Activated naive CD4-positive, alpha-beta T cell treated with anti-CD3 and anti-CD28 coated beads for 36 hours (primary cell): ENCODE results near the gene UBE2E2. TPM values are rescaled to one million over a fixed set of nuclear protein-coding genes. Genes with fewer than 3 reads are reported as not detected.

Experiments
- CTCF ChIA-PET: fragments of 350-600 bp; sonication (Branson Sonifier 250); formaldehyde crosslinking; loops from one replicate; lab custom pipeline; 2021; ENCODE audit warnings: antibody characterized with exemption; lab: Charles Lee
- DNase-seq: peaks from one replicate; pipeline ENCODE4 v3.0.0-alpha.2; 2020
- H3K27ac Mint-ChIP-seq: one replicate; pipeline ENCODE4 v1.8.0; 2021; ENCODE audit warnings: mild to moderate bottlenecking, mixed read lengths
- H3K27me3 Mint-ChIP-seq: one replicate; pipeline ENCODE4 v1.8.0; 2021; ENCODE audit warnings: low read depth, mixed read lengths
- H3K36me3 Mint-ChIP-seq: one replicate; pipeline ENCODE4 v1.8.0; 2021; ENCODE audit warnings: low read depth, mixed read lengths
- H3K4me1 Mint-ChIP-seq: one replicate; pipeline ENCODE4 v1.8.0; 2021; ENCODE audit warnings: low read depth, mixed read lengths
- H3K4me3 Mint-ChIP-seq: one replicate; pipeline ENCODE4 v1.8.0; 2021; ENCODE audit warnings: mild to moderate bottlenecking, moderate library complexity, mixed read lengths
- H3K9me3 Mint-ChIP-seq: one replicate; pipeline ENCODE4 v1.8.0; 2021; ENCODE audit warnings: mixed read lengths
- intact Hi-C: fragments of 100-400 bp; cut with micrococcal nuclease; formaldehyde crosslinking; loops from one replicate; pipeline ENCODE4 v1.15.1; 2023
- total RNA-seq, 2 experiments: library from RNA; stranded (reverse); gene quantifications; one replicate each; pipeline ENCODE4 v1.2.3, GENCODE V29; 2021

The UBE2E2 gene
- total RNA-seq = 10 to 100 TPM; 11.6 to 14.0 TPM

DNA sequence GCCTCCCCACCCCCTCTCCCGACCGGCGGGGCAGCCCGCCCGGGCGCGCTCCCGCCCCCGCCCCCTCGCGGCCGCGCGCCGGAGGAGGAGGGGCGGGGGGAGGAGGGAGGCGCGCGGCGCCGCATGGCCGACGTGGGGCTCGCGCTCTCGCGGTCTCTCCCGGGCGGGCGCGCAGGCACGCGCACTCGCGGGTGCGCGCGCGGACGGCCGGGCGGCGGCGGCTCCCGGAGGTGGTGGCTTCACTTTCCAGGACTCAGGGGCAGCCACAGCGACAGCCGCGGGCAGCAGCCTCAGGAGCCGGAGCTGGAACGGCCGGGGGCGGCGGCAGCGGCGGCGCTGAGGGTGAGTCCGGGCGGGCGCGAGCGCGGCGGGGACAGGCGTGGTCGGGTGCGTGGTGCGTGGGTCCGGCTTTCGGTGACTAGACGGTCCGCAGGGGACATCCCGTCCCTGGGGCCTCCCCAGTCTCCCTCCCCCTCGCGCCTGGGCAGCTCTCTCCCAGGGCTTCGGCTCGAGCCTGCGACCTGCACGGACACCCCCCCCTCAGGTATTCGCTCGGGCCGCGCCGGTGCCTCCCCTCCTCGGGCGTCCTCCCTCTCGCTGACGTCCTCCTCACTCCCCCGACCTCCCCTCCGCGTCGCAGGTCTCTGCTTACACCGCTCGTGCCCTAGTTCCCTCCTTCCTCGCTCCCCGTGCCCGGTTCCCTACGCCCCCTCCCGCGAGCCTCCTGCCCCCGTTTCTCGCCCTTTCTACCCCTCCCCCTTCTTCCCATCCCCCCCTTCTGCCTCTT, at the start of gene UBE2E2:
Gene UBE2E2 (plus strand): TSS at position 407 of the 787 bp plus-strand sequence.
- H3K36me3 Mint-ChIP-seq = no peaks in the 10 kb centered on the region
- intact Hi-C loops = loop anchor here (1.0 to 2.0 kb wide), 5 partner anchors 122 to 742 kb away; partner anchors contain the start of genes NKIRAS1, NR1D2, RPL15 and UBE2E1

DNA sequence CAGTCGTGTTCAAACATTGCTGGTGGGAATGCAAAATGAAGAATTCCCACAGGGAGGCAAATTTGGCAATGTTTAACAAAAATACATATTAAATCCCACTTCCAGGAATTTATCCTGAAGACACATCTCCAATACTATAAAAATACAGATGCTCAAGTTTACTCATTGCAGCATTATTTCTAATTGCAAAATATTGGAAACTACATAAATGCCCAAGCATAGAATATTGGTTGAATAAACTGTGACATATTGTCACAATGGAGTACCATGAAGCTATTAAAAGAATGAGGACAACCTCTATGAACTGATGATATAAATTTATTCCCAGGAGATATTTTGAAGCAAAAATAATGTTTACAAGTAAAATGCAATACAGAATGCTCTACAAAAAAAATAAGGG, 49.7 kb upstream of the UBE2E2 start:
- peaks cover 13% of the 10 kb centered on the region for H3K27me3 Mint-ChIP-seq
- H3K4me1 Mint-ChIP-seq = no peaks in the 10 kb centered on the region
- intact Hi-C loops = no loop called here
- H3K9me3 Mint-ChIP-seq = no peaks in the 10 kb centered on the region
- CTCF ChIA-PET = no interaction called here
- H3K36me3 Mint-ChIP-seq = no peaks in the 10 kb centered on the region
- no peak overlapping the region for H3K4me3 Mint-ChIP-seq
- no peak for DNase-seq
- H3K27ac Mint-ChIP-seq = no peak overlapping the region

More for the DNA sequence above, at the start of gene UBE2E2:
- no peaks in the 10 kb centered on the region for H3K9me3 Mint-ChIP-seq
- H3K4me1 Mint-ChIP-seq = peaks cover 18% of the 10 kb centered on the region
- DNase-seq = peak; percentile 58
- peak within 1 kb of the TSS; percentile 83 for H3K4me3 Mint-ChIP-seq
- peak within 1 kb of the TSS; percentile 50 for H3K27ac Mint-ChIP-seq
- peaks cover 6% of the 10 kb centered on the region for H3K27me3 Mint-ChIP-seq
- CTCF ChIA-PET = no interaction called here

DNA sequence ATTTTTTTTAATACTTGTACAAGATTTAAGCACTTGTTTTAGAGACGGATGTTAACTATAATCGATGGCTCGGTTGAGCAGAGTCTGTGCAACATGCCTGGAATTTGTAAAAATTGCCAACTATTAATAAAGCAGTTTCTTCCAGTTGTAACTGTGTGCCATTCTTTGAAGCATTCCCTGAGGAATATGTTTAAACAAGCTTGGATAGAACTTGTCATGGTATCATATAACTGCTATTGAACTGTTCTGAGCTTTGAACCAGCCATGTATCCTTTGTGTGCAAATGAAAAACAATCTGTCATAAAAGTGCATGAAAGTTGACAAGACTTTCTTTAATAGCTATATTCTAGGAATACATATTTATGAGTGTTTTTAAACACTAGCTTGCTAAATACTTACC, 45.8 kb upstream of the UBE2E2 start:
- CTCF ChIA-PET = no interaction called here
- no peak overlapping the region for H3K27ac Mint-ChIP-seq
- H3K27me3 Mint-ChIP-seq = peaks cover 13% of the 10 kb centered on the region
- H3K4me1 Mint-ChIP-seq = peaks cover 14% of the 10 kb centered on the region
- no peaks in the 10 kb centered on the region for H3K36me3 Mint-ChIP-seq
- no peak overlapping the region for H3K4me3 Mint-ChIP-seq
- intact Hi-C loops = no loop called here
- no peaks in the 10 kb centered on the region for H3K9me3 Mint-ChIP-seq
- DNase-seq = no peak

DNA sequence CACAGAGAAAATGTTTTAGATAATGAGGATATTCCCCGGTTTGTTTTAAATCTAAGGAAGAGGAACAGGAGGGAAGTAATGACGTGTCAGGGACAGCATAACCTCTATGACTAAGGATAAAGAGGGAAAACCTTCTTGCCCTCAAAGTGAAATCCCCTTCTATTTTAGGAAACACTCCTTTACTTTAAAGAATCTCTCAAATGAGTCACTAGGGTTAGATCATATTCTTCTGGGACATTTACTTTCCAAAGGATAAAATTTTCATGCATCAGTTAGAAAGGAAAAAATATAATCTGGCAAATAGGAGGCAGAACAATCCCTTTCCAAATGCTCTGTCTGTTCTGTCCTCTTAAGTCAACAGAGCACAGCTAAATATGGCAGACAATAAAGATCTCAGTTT, 43.2 kb upstream of the UBE2E2 start:
- Mint-ChIP-seq H3K4me1 (peaks cover 14% of the 10 kb centered on the region), H3K27me3 (peaks cover 13% of the 10 kb centered on the region), H3K36me3 (no peaks in the 10 kb centered on the region), H3K9me3 (no peaks in the 10 kb centered on the region), H3K27ac (no peak overlapping the region), H3K4me3 (no peak overlapping the region)
- intact Hi-C loops = no loop called here
- no peak for DNase-seq
- CTCF ChIA-PET = no interaction called here

DNA sequence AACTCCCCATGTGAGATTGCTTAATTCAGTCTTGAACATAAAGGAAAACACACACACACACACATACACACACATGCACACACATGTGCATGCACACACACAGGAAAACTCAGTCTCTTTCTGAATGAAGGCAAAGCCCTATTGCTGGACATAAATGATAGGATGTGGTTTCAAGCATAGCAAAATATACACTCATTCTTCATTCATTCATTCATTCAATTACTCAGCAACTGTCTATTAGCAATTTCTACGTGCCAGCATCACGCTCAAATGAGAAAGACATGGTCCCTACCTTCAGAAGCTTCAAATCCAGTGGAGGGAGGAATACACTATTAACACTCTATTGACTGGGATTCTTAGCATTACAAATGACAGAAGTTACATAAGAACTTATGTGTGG, 41.8 kb upstream of the UBE2E2 start:
- intact Hi-C loops = no loop called here

DNA sequence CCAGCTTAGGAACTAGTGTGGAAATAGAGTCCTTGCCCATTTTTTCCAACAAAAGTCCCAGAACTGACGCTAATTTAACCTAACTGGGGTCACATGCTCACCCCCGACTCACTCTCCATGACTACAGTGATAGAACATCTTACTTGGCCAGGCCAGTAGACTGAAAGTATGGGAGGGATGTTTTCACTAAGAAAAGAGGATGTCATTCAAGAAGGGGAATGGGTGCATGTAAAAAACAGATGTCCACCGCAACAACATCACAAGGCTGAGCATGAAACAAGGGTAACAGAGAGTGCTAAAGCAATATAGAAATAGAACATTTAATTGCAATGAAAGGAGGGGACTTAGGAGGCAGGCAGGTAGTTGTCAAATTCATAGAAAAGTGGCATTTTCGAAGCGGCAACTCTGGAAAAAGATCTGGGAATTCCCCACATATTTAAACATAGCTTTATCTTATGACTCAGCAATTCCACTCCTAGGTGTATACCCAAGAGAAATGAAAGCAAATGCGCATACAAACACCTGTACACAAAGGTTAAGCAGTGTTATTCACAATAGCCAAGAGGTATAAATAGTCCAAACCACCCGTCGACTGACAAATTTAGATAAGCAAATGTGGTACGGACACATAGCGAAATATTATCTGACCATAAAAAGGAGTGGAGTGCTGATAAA, 41.1 kb upstream of the UBE2E2 start:
- Mint-ChIP-seq H3K27me3 (peaks cover 7% of the 10 kb centered on the region), H3K27ac (no peak overlapping the region), H3K9me3 (no peaks in the 10 kb centered on the region), H3K36me3 (no peaks in the 10 kb centered on the region), H3K4me3 (no peak overlapping the region), H3K4me1 (peaks cover 14% of the 10 kb centered on the region)
- intact Hi-C loops = no loop called here
- DNase-seq = no peak
- CTCF ChIA-PET = no interaction called here

More for the DNA sequence above, 41.8 kb upstream of the UBE2E2 start:
- CTCF ChIA-PET = no interaction called here
- DNase-seq = no peak
- Mint-ChIP-seq H3K9me3 (no peaks in the 10 kb centered on the region), H3K27me3 (peaks cover 7% of the 10 kb centered on the region), H3K36me3 (no peaks in the 10 kb centered on the region), H3K4me3 (no peak overlapping the region), H3K4me1 (peaks cover 14% of the 10 kb centered on the region), H3K27ac (no peak overlapping the region)

DNA sequence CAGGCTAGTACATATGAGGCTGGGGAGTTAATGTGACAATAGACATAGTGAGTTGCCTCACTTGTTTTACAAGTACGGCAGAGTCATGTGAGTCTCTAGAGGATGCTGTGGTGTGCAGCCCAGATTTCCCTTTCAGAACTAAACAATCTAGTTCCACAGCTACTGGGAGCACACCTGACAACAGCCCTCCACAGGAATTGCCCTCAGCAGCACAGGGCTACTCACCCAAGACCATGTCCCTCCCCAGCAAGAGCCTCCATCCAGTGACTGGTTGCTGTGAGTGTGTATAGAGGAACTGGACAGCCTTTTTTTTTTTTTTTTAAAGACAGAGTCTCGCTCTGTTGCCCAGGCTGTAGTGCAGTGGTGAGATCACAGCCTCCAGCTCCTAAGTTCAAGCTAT, 40.2 kb upstream of the UBE2E2 start:
- Mint-ChIP-seq H3K36me3 (no peaks in the 10 kb centered on the region), H3K27me3 (peaks cover 7% of the 10 kb centered on the region), H3K4me3 (no peak overlapping the region), H3K27ac (no peak overlapping the region), H3K4me1 (peaks cover 14% of the 10 kb centered on the region), H3K9me3 (no peaks in the 10 kb centered on the region)
- intact Hi-C loops = no loop called here
- CTCF ChIA-PET = interaction anchor here (0.6 kb wide), 1 partner anchor 746 kb away, joined by 5 read pairs; no protein-coding TSS in a partner anchor
- no peak for DNase-seq

DNA sequence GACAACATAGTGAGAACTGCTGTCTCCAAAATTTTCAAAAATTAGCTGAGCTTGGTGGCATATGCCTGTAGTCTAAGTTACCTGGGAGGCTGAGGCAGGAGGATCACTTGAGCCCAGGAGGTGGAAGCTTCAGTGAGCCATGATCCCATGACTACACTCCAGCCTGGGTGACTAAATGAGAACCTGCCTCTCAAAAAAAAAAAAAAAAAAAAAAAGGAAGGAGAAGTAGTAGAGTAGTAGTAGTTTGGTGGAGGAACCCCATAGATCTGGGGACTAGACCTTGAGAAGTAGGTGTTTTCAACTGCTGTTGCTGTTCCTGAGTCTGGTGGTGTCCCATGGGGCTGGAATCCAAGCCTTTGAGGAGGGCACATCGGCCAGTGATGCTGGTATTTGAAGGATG, 38.4 kb upstream of the UBE2E2 start:
- intact Hi-C loops = no loop called here

DNA sequence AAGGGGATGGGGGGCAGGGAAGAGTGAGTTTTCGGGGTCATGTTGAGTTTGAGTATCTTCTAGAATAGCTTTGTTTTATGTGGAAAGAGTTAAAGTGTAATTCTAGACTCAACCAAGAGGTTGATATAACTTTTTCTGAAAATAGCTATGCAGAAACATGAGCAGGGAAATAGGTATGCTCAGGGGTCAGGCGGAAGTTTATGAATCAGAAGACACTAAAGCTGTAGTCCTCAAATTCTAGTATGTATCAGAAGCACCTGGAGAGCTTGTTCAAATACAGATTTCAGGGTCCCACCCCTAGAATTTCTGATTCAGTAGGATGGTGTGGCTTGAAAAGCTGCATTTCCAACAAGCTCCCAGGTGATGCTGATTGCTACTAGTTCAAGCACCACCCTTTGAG, 37.6 kb upstream of the UBE2E2 start:
- CTCF ChIA-PET = interaction anchor here (1.0 kb wide), 1 partner anchor 205 kb away, joined by 3 read pairs; no protein-coding TSS in a partner anchor
- no peak overlapping the region for H3K4me3 Mint-ChIP-seq

More for the DNA sequence above, 38.4 kb upstream of the UBE2E2 start:
- H3K9me3 Mint-ChIP-seq = no peaks in the 10 kb centered on the region
- peaks cover 13% of the 10 kb centered on the region for H3K4me1 Mint-ChIP-seq
- no peak for DNase-seq
- H3K27me3 Mint-ChIP-seq = peaks cover 4% of the 10 kb centered on the region
- no peaks in the 10 kb centered on the region for H3K36me3 Mint-ChIP-seq
- no peak overlapping the region for H3K4me3 Mint-ChIP-seq
- no peak overlapping the region for H3K27ac Mint-ChIP-seq
- CTCF ChIA-PET = no interaction called here

DNA sequence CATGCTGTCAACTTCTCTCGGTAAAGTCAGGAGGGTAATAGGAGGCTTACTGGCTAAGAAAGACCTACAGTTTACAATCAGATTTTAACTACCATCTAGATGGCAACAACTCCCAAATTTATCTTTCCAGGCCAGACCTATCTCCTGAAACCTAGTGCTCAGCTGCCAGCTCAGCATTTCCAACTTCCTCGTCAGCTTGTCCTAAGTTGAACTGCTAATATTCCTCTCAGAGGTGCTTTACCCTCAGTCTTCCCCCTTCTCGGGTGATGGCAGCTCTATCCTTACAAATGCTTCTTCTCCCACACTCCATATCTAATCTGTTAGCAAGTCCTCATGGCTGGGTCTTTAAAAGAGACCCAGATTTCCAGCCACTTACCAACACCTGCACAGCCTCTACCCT, 36.9 kb upstream of the UBE2E2 start:
- intact Hi-C loops = no loop called here
- Mint-ChIP-seq H3K4me1 (peaks cover 7% of the 10 kb centered on the region), H3K27me3 (peaks cover 11% of the 10 kb centered on the region), H3K9me3 (peaks cover 6% of the 10 kb centered on the region), H3K4me3 (no peak overlapping the region), H3K27ac (no peak overlapping the region), H3K36me3 (no peaks in the 10 kb centered on the region)
- DNase-seq = no peak
- CTCF ChIA-PET = interaction anchor here (1.0 kb wide), 1 partner anchor 206 kb away, joined by 3 read pairs; no protein-coding TSS in a partner anchor

More for the DNA sequence above, 37.6 kb upstream of the UBE2E2 start:
- peaks cover 9% of the 10 kb centered on the region for H3K27me3 Mint-ChIP-seq
- no peak overlapping the region for H3K27ac Mint-ChIP-seq
- intact Hi-C loops = no loop called here
- H3K4me1 Mint-ChIP-seq = peaks cover 9% of the 10 kb centered on the region
- H3K36me3 Mint-ChIP-seq = no peaks in the 10 kb centered on the region
- peaks cover 6% of the 10 kb centered on the region for H3K9me3 Mint-ChIP-seq
- DNase-seq = no peak

DNA sequence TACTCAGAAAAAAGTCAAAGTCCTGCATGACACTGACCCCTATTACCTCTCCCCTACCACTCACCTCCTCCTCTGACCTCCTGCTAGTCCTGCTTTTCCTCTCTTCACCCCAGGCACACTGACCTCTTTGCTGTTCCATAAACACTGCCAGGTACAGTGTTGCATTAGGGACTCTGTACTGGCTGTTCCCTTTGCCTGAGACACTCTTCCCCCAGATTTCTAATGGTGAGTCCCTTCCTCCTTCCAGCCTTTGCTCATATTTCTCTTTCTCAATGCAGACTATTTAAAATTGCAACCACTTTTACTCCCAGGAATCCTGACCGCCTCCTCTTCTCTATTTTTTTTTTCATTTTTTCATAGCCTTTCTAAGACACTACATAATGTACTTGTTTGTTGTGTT, 36.3 kb upstream of the UBE2E2 start:
- Mint-ChIP-seq H3K36me3 (no peaks in the 10 kb centered on the region), H3K27ac (no peak overlapping the region), H3K4me3 (no peak overlapping the region), H3K9me3 (peaks cover 6% of the 10 kb centered on the region), H3K4me1 (peaks cover 3% of the 10 kb centered on the region), H3K27me3 (peaks cover 12% of the 10 kb centered on the region)
- no peak for DNase-seq
- intact Hi-C loops = no loop called here
- CTCF ChIA-PET = no interaction called here

DNA sequence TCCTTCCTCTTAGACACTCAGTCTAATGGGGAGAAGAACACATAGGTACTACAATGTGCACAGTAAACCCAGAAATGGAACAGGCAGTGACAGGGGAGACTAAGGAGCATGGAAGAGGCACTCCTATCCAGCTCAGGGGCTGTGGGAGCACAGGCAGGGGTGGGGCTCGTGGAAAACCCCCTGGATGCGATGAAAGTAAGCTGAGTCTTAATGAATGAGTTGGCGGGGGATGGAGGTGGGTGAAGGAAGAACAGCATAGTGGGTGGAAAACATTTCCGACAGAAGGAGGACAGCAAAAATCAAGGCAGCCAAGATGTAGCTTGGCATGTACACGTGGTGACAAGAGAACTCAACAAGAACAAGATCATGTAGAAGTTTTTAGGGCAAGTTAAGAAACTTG, 33.6 kb upstream of the UBE2E2 start:
- CTCF ChIA-PET = no interaction called here
- Mint-ChIP-seq H3K4me1 (no peaks in the 10 kb centered on the region), H3K27me3 (peaks cover 17% of the 10 kb centered on the region), H3K9me3 (peaks cover 6% of the 10 kb centered on the region), H3K27ac (no peak overlapping the region), H3K4me3 (no peak overlapping the region), H3K36me3 (no peaks in the 10 kb centered on the region)
- intact Hi-C loops = no loop called here
- no peak for DNase-seq
